SH-SY5Y (cell line): Measurements from ENCODE around the gene TBC1D17.

Source experiments
- GATA2 ChIP-seq: IDR thresholded peaks from 2 replicates; pipeline ENCODE4 v1.6.1; 2011; ENCODE audit warnings: mild to moderate bottlenecking, low read depth, low read length
- GATA3 ChIP-seq: IDR thresholded peaks from 2 replicates; pipeline ENCODE4 v1.6.1; 2011; ENCODE audit warnings: low read depth, mild to moderate bottlenecking, low read length, moderate library complexity

DNA sequence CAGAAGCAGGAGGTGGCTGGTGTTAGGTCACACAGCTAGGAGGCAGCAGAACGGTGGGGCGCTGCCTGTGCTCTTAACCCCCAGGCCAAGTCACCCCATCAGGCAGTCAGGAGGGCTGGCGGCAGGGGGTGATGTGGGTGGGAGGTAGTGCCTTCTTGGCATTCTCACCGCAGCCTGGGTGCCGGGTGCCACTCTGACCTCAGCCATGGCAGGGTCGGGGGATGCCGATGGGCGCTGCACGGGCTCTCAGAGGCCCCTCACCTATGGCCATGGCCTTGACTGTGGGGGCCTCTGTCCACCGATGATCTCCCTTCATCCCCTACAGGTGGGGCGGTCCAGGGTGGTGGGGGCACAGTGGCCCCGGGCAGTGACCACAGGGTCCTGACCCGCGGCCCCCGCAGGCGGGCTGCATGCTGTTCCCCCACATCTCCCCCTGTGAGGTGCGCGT lies 20.9 kb upstream of the TBC1D17 start:
- no peak for TF ChIP-seq GATA3
- TF ChIP-seq GATA2: no peak
